ENCODE results near the gene PAPPA. TPM values are rescaled to one million over a fixed set of nuclear protein-coding genes. Genes with fewer than 3 reads are reported as not detected.

The PAPPA gene
- total RNA-seq, 1 donor from 2014 or later, result 0.52 TPM

GRCh38 chr9:116393198-116393597 is 239.6 kb downstream of the PAPPA start:
- no peak overlapping the region for H3K9ac ChIP-seq (ENCODE audit: low read depth in 1 of 3, low read length in 3 of 3)

GRCh38 chr9:116394070-116394469 is 240.5 kb downstream of the PAPPA start:
- H3K36me3 ChIP-seq (ENCODE audit: control insufficient read depth in 3 of 3, insufficient read depth in 3 of 3, low read length in 3 of 3), result peaks cover 0 to 3% (median 0%) of the 10 kb centered on the region in 3 donors
- H3K4me3 ChIP-seq (ENCODE audit: low read length in 3 of 3), result no peak overlapping the region
- no peak overlapping the region for H3K27ac ChIP-seq (ENCODE audit: low read depth, low read length)
- no peak overlapping the region for H3K9ac ChIP-seq (ENCODE audit: low read depth in 1 of 3, low read length in 3 of 3)
- no peaks in the 10 kb centered on the region for H3K27me3 ChIP-seq (ENCODE audit: control insufficient read depth in 3 of 3, insufficient read depth in 3 of 3, low read length in 3 of 3)
- no peaks in the 10 kb centered on the region for H3K4me1 ChIP-seq (ENCODE audit: control insufficient read depth in 3 of 3, insufficient read depth in 3 of 3, low read length in 3 of 3)
- H3K9me3 ChIP-seq (ENCODE audit: control insufficient read depth in 3 of 3, low read length in 3 of 3), result no peaks in the 10 kb centered on the region

More at GRCh38 chr9:116393198-116393597, 239.6 kb downstream of the PAPPA start:
- Histone ChIP-seq H3K9me3 (ENCODE audit: control insufficient read depth in 3 of 3, low read length in 3 of 3) (no peaks in the 10 kb centered on the region), H3K4me1 (ENCODE audit: control insufficient read depth in 3 of 3, insufficient read depth in 3 of 3, low read length in 3 of 3) (no peaks in the 10 kb centered on the region), H3K36me3 (ENCODE audit: control insufficient read depth in 3 of 3, insufficient read depth in 3 of 3, low read length in 3 of 3) (peaks cover 0 to 3% (median 0%) of the 10 kb centered on the region in 3 donors), H3K27me3 (ENCODE audit: control insufficient read depth in 3 of 3, insufficient read depth in 3 of 3, low read length in 3 of 3) (no peaks in the 10 kb centered on the region), H3K4me3 (ENCODE audit: low read length in 3 of 3) (no peak overlapping the region), H3K27ac (ENCODE audit: low read depth, low read length) (no peak overlapping the region)

DNA sequence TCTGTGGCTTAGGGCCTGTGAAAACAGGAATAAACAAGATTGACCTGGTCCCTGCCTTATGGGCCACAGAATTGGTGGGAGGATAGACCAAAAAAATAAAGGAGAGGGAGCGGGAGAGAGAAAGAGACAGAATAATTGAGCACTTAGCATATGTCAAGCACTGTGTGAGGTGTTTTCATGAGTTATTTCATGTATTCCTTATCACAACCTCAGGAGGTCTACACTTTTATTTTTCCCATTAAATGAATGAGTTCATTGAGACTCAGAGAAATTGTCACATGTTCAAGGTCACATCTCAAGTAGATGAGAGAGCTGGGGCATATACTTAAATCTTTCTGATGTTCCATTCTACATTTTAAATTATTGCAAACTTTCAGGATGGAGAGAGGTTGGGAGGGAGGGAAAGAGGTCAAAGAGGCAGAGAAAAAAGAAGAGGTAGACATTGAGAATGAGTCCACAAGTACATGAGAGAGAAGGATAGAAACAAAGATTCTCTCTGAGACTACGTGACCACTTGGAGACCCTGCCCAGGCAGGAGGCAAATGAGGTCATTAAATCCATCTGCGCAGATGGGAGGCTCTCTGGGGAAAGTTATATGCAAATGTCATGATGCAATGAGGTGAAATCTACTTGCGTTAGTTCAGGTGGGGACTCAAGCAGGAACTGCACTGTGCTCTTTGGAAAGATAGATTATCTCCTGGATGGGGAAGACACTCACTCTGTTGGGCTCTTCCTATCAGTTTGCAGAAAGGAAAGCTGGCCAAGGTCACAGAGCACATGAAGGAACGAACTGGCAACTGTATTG is 241.5 kb downstream of the PAPPA start:
- H3K27me3 ChIP-seq (ENCODE audit: control insufficient read depth in 3 of 3, insufficient read depth in 3 of 3, low read length in 3 of 3), result no peaks in the 10 kb centered on the region
- H3K4me1 ChIP-seq (ENCODE audit: control insufficient read depth in 3 of 3, insufficient read depth in 3 of 3, low read length in 3 of 3), result no peaks in the 10 kb centered on the region
- H3K9me3 ChIP-seq (ENCODE audit: control insufficient read depth in 3 of 3, low read length in 3 of 3), result no peaks in the 10 kb centered on the region
- H3K9ac ChIP-seq (ENCODE audit: low read depth in 1 of 3, low read length in 3 of 3), result no peak overlapping the region
- no peak overlapping the region for H3K4me3 ChIP-seq (ENCODE audit: low read length in 3 of 3)
- H3K36me3 ChIP-seq (ENCODE audit: control insufficient read depth in 3 of 3, insufficient read depth in 3 of 3, low read length in 3 of 3), result peaks cover 0 to 3% (median 0%) of the 10 kb centered on the region in 3 donors
- H3K27ac ChIP-seq (ENCODE audit: low read depth, low read length), result no peak overlapping the region

GRCh38 chr9:116395699-116396037 is 242.1 kb downstream of the PAPPA start:
- no peak overlapping the region for H3K4me3 ChIP-seq (ENCODE audit: low read length in 3 of 3)
- no peaks in the 10 kb centered on the region for H3K4me1 ChIP-seq (ENCODE audit: control insufficient read depth in 3 of 3, insufficient read depth in 3 of 3, low read length in 3 of 3)
- peaks cover 0 to 3% (median 0%) of the 10 kb centered on the region in 3 donors for H3K36me3 ChIP-seq (ENCODE audit: control insufficient read depth in 3 of 3, insufficient read depth in 3 of 3, low read length in 3 of 3)
- H3K9me3 ChIP-seq (ENCODE audit: control insufficient read depth in 3 of 3, low read length in 3 of 3), result no peaks in the 10 kb centered on the region
- H3K9ac ChIP-seq (ENCODE audit: low read depth in 1 of 3, low read length in 3 of 3), result no peak overlapping the region
- no peak overlapping the region for H3K27ac ChIP-seq (ENCODE audit: low read depth, low read length)
- H3K27me3 ChIP-seq (ENCODE audit: control insufficient read depth in 3 of 3, insufficient read depth in 3 of 3, low read length in 3 of 3), result no peaks in the 10 kb centered on the region

DNA sequence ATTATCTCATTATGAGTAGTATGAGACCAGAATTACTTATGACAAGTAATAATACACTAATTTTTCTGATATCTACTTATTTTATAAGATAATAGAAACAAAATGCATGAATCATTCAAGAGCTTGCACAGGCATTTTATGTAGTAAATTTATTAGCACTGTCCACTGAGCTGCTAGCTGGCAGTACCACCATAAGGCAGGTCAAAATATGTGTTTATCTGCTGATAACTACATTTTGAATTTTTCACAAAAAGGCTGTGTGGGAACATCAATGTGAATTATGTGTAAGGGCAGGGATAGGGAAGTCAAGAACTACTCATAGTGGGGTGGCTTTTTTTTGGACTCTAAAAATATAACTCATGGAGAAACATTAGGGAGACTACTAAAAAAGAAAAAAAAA is 249.6 kb downstream of the PAPPA start:
- H3K36me3 ChIP-seq (ENCODE audit: control insufficient read depth in 3 of 3, insufficient read depth in 3 of 3, low read length in 3 of 3), result no peaks in the 10 kb centered on the region
- H3K9ac ChIP-seq (ENCODE audit: low read depth in 1 of 3, low read length in 3 of 3), result no peak overlapping the region
- no peak overlapping the region for H3K27ac ChIP-seq (ENCODE audit: low read depth, low read length)
- no peaks in the 10 kb centered on the region for H3K27me3 ChIP-seq (ENCODE audit: control insufficient read depth in 3 of 3, insufficient read depth in 3 of 3, low read length in 3 of 3)
- H3K4me1 ChIP-seq (ENCODE audit: control insufficient read depth in 3 of 3, insufficient read depth in 3 of 3, low read length in 3 of 3), result no peaks in the 10 kb centered on the region
- H3K9me3 ChIP-seq (ENCODE audit: control insufficient read depth in 3 of 3, low read length in 3 of 3), result no peaks in the 10 kb centered on the region
- H3K4me3 ChIP-seq (ENCODE audit: low read length in 3 of 3), result no peak overlapping the region

GRCh38 chr9:116404228-116404627 is 250.6 kb downstream of the PAPPA start:
- Histone ChIP-seq H3K4me1 (ENCODE audit: control insufficient read depth in 3 of 3, insufficient read depth in 3 of 3, low read length in 3 of 3) (no peaks in the 10 kb centered on the region), H3K4me3 (ENCODE audit: low read length in 3 of 3) (no peak overlapping the region), H3K27ac (ENCODE audit: low read depth, low read length) (no peak overlapping the region), H3K9me3 (ENCODE audit: control insufficient read depth in 3 of 3, low read length in 3 of 3) (no peaks in the 10 kb centered on the region), H3K36me3 (ENCODE audit: control insufficient read depth in 3 of 3, insufficient read depth in 3 of 3, low read length in 3 of 3) (no peaks in the 10 kb centered on the region), H3K9ac (ENCODE audit: low read depth in 1 of 3, low read length in 3 of 3) (no peak overlapping the region), H3K27me3 (ENCODE audit: control insufficient read depth in 3 of 3, insufficient read depth in 3 of 3, low read length in 3 of 3) (no peaks in the 10 kb centered on the region)

- Histone ChIP-seq H3K9ac (ENCODE audit: low read depth in 1 of 3, low read length in 3 of 3) (no peak overlapping the region), H3K36me3 (ENCODE audit: control insufficient read depth in 3 of 3, insufficient read depth in 3 of 3, low read length in 3 of 3) (no peaks in the 10 kb centered on the region), H3K27me3 (ENCODE audit: control insufficient read depth in 3 of 3, insufficient read depth in 3 of 3, low read length in 3 of 3) (no peaks in the 10 kb centered on the region), H3K4me3 (ENCODE audit: low read length in 3 of 3) (no peak overlapping the region), H3K27ac (ENCODE audit: low read depth, low read length) (no peak overlapping the region), H3K9me3 (ENCODE audit: control insufficient read depth in 3 of 3, low read length in 3 of 3) (no peaks in the 10 kb centered on the region), H3K4me1 (ENCODE audit: control insufficient read depth in 3 of 3, insufficient read depth in 3 of 3, low read length in 3 of 3) (no peaks in the 10 kb centered on the region)
Observed at GRCh38 chr9:116405321-116405720, 251.7 kb downstream of the PAPPA start.

DNA sequence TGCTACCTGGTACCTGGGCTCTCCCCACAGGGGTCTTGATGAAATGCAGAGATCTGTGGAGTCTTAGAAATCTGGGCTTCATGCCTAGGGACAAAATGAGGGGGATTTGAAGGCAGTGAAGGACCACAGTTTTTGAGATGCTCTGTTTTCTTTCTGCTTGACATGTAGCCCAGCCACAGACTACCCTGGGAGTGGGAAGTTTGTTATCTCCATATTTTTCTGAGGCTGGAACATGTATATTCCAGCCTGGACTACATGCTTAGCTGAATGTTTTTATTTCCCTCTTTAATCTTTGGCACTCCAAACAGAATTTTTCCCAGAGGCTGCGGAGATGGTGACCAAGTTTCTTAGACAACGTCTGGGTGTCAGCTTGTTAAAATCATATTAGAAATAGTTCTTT is 252.9 kb downstream of the PAPPA start:
- no peaks in the 10 kb centered on the region for H3K27me3 ChIP-seq (ENCODE audit: control insufficient read depth in 3 of 3, insufficient read depth in 3 of 3, low read length in 3 of 3)
- H3K9ac ChIP-seq (ENCODE audit: low read depth in 1 of 3, low read length in 3 of 3), result no peak overlapping the region
- H3K4me3 ChIP-seq (ENCODE audit: low read length in 3 of 3), result no peak overlapping the region
- no peak overlapping the region for H3K27ac ChIP-seq (ENCODE audit: low read depth, low read length)
- H3K9me3 ChIP-seq (ENCODE audit: control insufficient read depth in 3 of 3, low read length in 3 of 3), result no peaks in the 10 kb centered on the region
- H3K36me3 ChIP-seq (ENCODE audit: control insufficient read depth in 3 of 3, insufficient read depth in 3 of 3, low read length in 3 of 3), result no peaks in the 10 kb centered on the region
- no peaks in the 10 kb centered on the region for H3K4me1 ChIP-seq (ENCODE audit: control insufficient read depth in 3 of 3, insufficient read depth in 3 of 3, low read length in 3 of 3)

- Histone ChIP-seq H3K4me1 (ENCODE audit: control insufficient read depth in 3 of 3, insufficient read depth in 3 of 3, low read length in 3 of 3) (no peaks in the 10 kb centered on the region), H3K4me3 (ENCODE audit: low read length in 3 of 3) (no peak overlapping the region), H3K27ac (ENCODE audit: low read depth, low read length) (no peak overlapping the region), H3K9ac (ENCODE audit: low read depth in 1 of 3, low read length in 3 of 3) (no peak overlapping the region), H3K9me3 (ENCODE audit: control insufficient read depth in 3 of 3, low read length in 3 of 3) (no peaks in the 10 kb centered on the region), H3K27me3 (ENCODE audit: control insufficient read depth in 3 of 3, insufficient read depth in 3 of 3, low read length in 3 of 3) (no peaks in the 10 kb centered on the region), H3K36me3 (ENCODE audit: control insufficient read depth in 3 of 3, insufficient read depth in 3 of 3, low read length in 3 of 3) (no peaks in the 10 kb centered on the region)
Observed at GRCh38 chr9:116409129-116409528, 255.5 kb downstream of the PAPPA start.

DNA sequence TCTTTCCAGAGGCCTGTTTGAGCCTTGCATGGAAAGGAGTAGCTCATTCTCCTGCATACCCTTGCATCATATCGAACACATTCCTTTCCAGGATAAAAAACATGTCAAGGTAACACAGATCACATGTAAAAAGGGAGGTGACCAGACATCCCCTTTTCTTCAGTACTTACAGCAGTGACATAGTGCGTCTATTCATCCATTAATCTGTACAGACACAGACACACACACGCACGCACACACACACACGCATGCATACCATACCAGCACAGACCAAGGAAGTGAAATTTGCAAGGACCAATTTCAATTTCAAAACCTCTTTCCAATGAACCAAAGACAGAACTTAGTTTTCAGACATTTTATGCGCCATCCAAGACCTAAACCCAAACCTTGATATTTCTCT is 256.0 kb downstream of the PAPPA start:
- H3K9ac ChIP-seq (ENCODE audit: low read depth in 1 of 3, low read length in 3 of 3), result no peak overlapping the region
- no peaks in the 10 kb centered on the region for H3K27me3 ChIP-seq (ENCODE audit: control insufficient read depth in 3 of 3, insufficient read depth in 3 of 3, low read length in 3 of 3)
- no peaks in the 10 kb centered on the region for H3K9me3 ChIP-seq (ENCODE audit: control insufficient read depth in 3 of 3, low read length in 3 of 3)
- H3K27ac ChIP-seq (ENCODE audit: low read depth, low read length), result no peak overlapping the region
- H3K36me3 ChIP-seq (ENCODE audit: control insufficient read depth in 3 of 3, insufficient read depth in 3 of 3, low read length in 3 of 3), result no peaks in the 10 kb centered on the region
- H3K4me3 ChIP-seq (ENCODE audit: low read length in 3 of 3), result no peak overlapping the region
- no peaks in the 10 kb centered on the region for H3K4me1 ChIP-seq (ENCODE audit: control insufficient read depth in 3 of 3, insufficient read depth in 3 of 3, low read length in 3 of 3)
